ENCODE results near the gene ATP9A. TPM values are rescaled to one million over a fixed set of nuclear protein-coding genes. Genes with fewer than 3 reads are reported as not detected.

Gene ATP9A
- total and polyA plus RNA-seq, 10 of the 15 experiments (the other 5 are each of a cell fraction or from before 2014, with no cell fraction given), result 0.03 to 0.81 (median 0.14) TPM

DNA sequence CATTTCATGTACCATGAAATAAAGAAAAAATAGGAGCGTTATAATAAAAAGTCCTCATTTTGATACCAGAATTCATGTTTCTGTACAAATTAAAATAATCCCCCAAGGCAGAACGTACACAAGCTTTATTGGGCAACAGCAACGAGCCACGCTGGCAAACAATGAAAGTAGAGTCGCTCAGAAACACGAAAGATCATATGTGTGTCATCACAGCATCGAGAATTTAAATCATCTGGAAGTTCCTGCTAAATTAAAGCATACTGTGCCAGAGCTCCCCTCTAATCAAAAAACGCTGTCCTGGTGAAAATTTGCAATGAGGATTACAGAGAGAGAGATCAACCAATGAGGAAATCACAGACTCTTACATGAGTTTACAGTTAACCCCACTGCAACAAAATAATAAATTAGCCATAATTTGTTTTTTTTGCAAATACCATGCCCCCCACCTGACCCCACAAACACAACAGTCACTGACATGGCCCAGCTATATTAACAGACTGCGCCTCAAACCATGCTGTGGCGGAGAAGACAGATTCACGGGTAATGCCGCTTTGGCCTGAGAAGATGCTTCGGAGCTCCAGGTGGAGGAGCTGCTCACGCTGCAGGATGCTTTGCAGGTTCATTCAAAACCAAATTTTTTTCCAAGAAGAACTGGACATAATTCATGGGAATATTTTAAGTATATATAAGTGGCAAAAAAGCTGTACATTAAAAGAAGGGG is 171.4 kb downstream of the ATP9A start:
- H3K27ac ChIP-seq (ENCODE audit: control insufficient read depth, insufficient read depth), result no peak overlapping the region
- no peak overlapping the region for H2AFZ ChIP-seq (ENCODE audit: control insufficient read depth, low read depth, low read length)
- in situ Hi-C loops (cut with MboI), result loop anchor here (5.0 kb wide), 1 partner anchor 225 kb away; no protein-coding TSS in a partner anchor
- WGBS (ENCODE audit: insufficient coverage, insufficient replicate concordance, low lambda C conversion rate, missing lambda C conversion rate), result 55% methylated on average over 14 of the region's 14 CpGs
- no peaks in the 10 kb centered on the region for H4K20me1 ChIP-seq (ENCODE audit: control insufficient read depth, insufficient read depth)
- no TSS peak for BruUV-seq (replicated peaks)
- TF ChIP-seq MTA3 (IDR thresholded peaks at IDR 0.05; ENCODE audit: borderline replicate concordance, low read length), result no peak
- TF ChIP-seq RELA (IDR thresholded peaks at IDR 0.05; ENCODE audit: borderline replicate concordance, partially characterized antibody), result no peak
- TF ChIP-seq, protein P1, sequence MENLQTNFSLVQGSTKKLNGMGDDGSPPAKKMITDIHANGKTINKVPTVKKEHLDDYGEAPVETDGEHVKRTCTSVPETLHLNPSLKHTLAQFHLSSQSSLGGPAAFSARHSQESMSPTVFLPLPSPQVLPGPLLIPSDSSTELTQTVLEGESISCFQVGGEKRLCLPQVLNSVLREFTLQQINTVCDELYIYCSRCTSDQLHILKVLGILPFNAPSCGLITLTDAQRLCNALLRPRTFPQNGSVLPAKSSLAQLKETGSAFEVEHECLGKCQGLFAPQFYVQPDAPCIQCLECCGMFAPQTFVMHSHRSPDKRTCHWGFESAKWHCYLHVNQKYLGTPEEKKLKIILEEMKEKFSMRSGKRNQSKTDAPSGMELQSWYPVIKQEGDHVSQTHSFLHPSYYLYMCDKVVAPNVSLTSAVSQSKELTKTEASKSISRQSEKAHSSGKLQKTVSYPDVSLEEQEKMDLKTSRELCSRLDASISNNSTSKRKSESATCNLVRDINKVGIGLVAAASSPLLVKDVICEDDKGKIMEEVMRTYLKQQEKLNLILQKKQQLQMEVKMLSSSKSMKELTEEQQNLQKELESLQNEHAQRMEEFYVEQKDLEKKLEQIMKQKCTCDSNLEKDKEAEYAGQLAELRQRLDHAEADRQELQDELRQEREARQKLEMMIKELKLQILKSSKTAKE (IDR thresholded peaks at IDR 0.05; ENCODE audit: low read depth, poor library complexity, severe bottlenecking), result no peak
- no peak for TF ChIP-seq EP300 (IDR thresholded peaks at IDR 0.05; ENCODE audit: borderline replicate concordance in 1 of 2, control insufficient read depth in 1 of 2, low read depth in 2 of 2, low read length in 2 of 2)
- TF ChIP-seq, protein P2, sequence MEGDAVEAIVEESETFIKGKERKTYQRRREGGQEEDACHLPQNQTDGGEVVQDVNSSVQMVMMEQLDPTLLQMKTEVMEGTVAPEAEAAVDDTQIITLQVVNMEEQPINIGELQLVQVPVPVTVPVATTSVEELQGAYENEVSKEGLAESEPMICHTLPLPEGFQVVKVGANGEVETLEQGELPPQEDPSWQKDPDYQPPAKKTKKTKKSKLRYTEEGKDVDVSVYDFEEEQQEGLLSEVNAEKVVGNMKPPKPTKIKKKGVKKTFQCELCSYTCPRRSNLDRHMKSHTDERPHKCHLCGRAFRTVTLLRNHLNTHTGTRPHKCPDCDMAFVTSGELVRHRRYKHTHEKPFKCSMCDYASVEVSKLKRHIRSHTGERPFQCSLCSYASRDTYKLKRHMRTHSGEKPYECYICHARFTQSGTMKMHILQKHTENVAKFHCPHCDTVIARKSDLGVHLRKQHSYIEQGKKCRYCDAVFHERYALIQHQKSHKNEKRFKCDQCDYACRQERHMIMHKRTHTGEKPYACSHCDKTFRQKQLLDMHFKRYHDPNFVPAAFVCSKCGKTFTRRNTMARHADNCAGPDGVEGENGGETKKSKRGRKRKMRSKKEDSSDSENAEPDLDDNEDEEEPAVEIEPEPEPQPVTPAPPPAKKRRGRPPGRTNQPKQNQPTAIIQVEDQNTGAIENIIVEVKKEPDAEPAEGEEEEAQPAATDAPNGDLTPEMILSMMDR (IDR thresholded peaks at IDR 0.05 in 2 of 3, conservative IDR thresholded peaks at IDR 0.05 in 1 of 3; ENCODE audit: control insufficient read depth in 2 of 3, extremely low read depth in 1 of 3, insufficient read depth in 1 of 3, low read depth in 3 of 3, low read length in 3 of 3), result no peak
- no peak for TF ChIP-seq BMI1 (IDR thresholded peaks at IDR 0.05; ENCODE audit: borderline replicate concordance)
- ATAC-seq (no peak), FAIRE-seq (no peak), DNase-seq (ENCODE audit: low read depth, low spot score) (no peak)
- no peak overlapping the region for H3K4me2 ChIP-seq (ENCODE audit: control insufficient read depth, insufficient read depth)
- H3K79me2 ChIP-seq (ENCODE audit: control insufficient read depth, insufficient read depth, low read length), result no peaks in the 10 kb centered on the region
- no peaks in the 10 kb centered on the region for H3K36me3 ChIP-seq (ENCODE audit: control insufficient read depth in 2 of 2, insufficient read depth in 2 of 2, low read length in 1 of 2)
- no peaks in the 10 kb centered on the region for H3K9me3 ChIP-seq (replicated peaks; ENCODE audit: control insufficient read depth, insufficient read depth, low read length)
- intact Hi-C loops (cut with micrococcal nuclease; ENCODE audit: unreplicated experiment), result loop anchor here (10.0 kb wide), 2 partner anchors 112 to 612 kb away; no protein-coding TSS in a partner anchor
- H3K9ac ChIP-seq (ENCODE audit: control insufficient read depth, insufficient read depth, low read length), result no peak overlapping the region
- ChIA-PET POLR2A (no interaction called here), SMC1A (ENCODE audit: uncharacterized antibody, unreplicated experiment) (interaction anchor here (0.6 to 4.8 kb wide), 12 partner anchors 14 to 872 kb away, joined by 3 to 60 read pairs (median 5); no protein-coding TSS in a partner anchor), CTCF (interaction anchor here (0.6 to 4.8 kb wide), 16 partner anchors 12 to 609 kb away, joined by 3 to 87 read pairs (median 3); no protein-coding TSS in a partner anchor), RAD21 (ENCODE audit: unreplicated experiment) (interaction anchor here (0.9 to 3.1 kb wide), 5 partner anchors 13 to 225 kb away, joined by 3 to 38 read pairs (median 9); no protein-coding TSS in a partner anchor)
- H3K4me3 ChIP-seq, result no peak overlapping the region
- H3K27me3 ChIP-seq (replicated peaks in 1 of 2; ENCODE audit: control insufficient read depth in 2 of 2, insufficient read depth in 2 of 2, low read length in 1 of 2), result no peaks in the 10 kb centered on the region; a peak in 2 of 4 replicates
- peaks cover 16% of the 10 kb centered on the region for H3K4me1 ChIP-seq (ENCODE audit: control insufficient read depth, insufficient read depth, low read length)

Measured in GM12878 (cell line).